ENCODE results near the gene TNS3.
A peak's percentile ranks its signal among the peaks of the same experiment; 100 is the strongest.
"Not testable (repeated sequence)": the region's sequence is repeated elsewhere in the genome, so short reads cannot be mapped to it uniquely, and the experiment has no call there.

TNS3 gene

GRCh38 chr7:47581804-47582763 lies at the start of gene TNS3:
TNS3 (minus strand) TSS chr7:47582111; CDS start chr7:47439636, 142,475 bp downstream.
- peak; percentile 12 for DNase-seq

- no peak for DNase-seq
Observed at GRCh38 chr7:47631711-47632110, 49.8 kb upstream of the TNS3 start.

- no peak for DNase-seq
Observed at GRCh38 chr7:47627580-47628283, 45.8 kb upstream of the TNS3 start.

- DNase-seq = no peak
Observed at GRCh38 chr7:47625861-47626715, 44.2 kb upstream of the TNS3 start.

GRCh38 chr7:47624689-47625088 lies 42.8 kb upstream of the TNS3 start:
- no peak for DNase-seq

- DNase-seq = no peak
Observed at GRCh38 chr7:47622946-47623640, 41.2 kb upstream of the TNS3 start.

GRCh38 chr7:47622586-47622945 lies 40.7 kb upstream of the TNS3 start:
- no peak for DNase-seq

GRCh38 chr7:47621979-47622561 lies 40.2 kb upstream of the TNS3 start:
- DNase-seq = no peak

GRCh38 chr7:47621347-47621746 lies 39.4 kb upstream of the TNS3 start:
- DNase-seq = no peak

- no peak for DNase-seq
Observed at GRCh38 chr7:47619806-47620205, 37.9 kb upstream of the TNS3 start.

GRCh38 chr7:47617131-47617530 lies 35.2 kb upstream of the TNS3 start:
- no peak for DNase-seq

- DNase-seq = no peak
Observed at GRCh38 chr7:47614450-47614849, 32.5 kb upstream of the TNS3 start.

GRCh38 chr7:47611045-47611511 lies 29.2 kb upstream of the TNS3 start:
- no peak for DNase-seq

GRCh38 chr7:47610506-47611044 lies 28.7 kb upstream of the TNS3 start:
- no peak for DNase-seq

GRCh38 chr7:47609803-47610452 lies 28.0 kb upstream of the TNS3 start:
- no peak for DNase-seq

GRCh38 chr7:47606593-47607046 lies 24.7 kb upstream of the TNS3 start:
- not testable (repeated sequence) for DNase-seq

- no peak for DNase-seq
Observed at GRCh38 chr7:47605816-47606575, 24.1 kb upstream of the TNS3 start.

GRCh38 chr7:47604496-47604890 lies 22.6 kb upstream of the TNS3 start:
- no peak for DNase-seq

GRCh38 chr7:47603514-47604255 lies 21.8 kb upstream of the TNS3 start:
- DNase-seq = not testable (repeated sequence)

Data from NCI-H82 (cell line).